ENCODE results near the gene SLC17A5. TPM values are rescaled to one million over a fixed set of nuclear protein-coding genes. Genes with fewer than 3 reads are reported as not detected.
"Not testable (repeated sequence)": the region's sequence is repeated elsewhere in the genome, so short reads cannot be mapped to it uniquely, and the experiment has no call there.

The SLC17A5 gene, protein sequence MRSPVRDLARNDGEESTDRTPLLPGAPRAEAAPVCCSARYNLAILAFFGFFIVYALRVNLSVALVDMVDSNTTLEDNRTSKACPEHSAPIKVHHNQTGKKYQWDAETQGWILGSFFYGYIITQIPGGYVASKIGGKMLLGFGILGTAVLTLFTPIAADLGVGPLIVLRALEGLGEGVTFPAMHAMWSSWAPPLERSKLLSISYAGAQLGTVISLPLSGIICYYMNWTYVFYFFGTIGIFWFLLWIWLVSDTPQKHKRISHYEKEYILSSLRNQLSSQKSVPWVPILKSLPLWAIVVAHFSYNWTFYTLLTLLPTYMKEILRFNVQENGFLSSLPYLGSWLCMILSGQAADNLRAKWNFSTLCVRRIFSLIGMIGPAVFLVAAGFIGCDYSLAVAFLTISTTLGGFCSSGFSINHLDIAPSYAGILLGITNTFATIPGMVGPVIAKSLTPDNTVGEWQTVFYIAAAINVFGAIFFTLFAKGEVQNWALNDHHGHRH
- 9.7 and 10.8 TPM in 2 replicates for total RNA-seq (2014; rRNA removed; shearing (Covaris generic))

DNA sequence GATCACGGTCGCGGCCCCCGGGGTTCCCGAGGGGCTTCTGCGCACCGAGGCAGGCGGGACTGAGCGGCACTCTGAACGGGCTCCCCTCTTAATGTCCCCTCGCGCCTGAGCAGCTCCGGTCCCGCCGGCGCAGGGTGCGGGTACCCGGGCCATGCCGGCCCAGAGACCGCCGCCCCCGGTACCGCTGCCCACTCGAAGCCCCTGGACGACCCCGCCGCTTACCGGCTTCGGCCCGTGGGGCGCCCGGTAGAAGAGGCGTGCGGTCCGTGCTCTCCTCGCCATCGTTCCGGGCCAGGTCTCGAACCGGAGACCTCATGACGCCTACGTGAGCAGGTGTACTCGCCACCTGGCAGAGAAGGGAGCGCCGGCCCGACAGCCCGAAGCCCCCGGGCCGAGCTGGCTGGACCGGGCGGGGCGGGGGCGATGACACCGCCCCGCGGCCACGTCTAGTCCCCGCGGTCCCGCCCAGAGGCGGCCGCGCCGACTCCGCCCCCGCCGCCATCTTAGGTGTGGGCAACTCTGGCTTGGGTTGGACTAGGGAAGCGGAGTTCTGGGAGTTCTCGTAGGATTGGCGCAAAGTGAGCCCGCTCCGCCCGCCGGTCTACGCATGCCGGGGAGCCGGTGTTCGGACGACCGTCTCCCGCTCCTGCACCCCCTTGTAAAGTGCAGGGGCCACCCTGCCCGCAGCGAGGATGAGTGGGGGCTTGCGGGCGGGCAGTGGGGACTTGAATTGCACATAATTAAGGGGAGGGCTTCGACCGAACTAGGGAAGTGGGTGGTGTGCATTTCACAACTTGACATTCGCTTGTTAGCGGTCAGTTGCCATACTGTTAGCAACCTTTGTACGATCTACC lies at the start of gene SLC17A5:
Gene SLC17A5 (minus strand): TSS at position 422 of the 854 bp plus-strand sequence. CDS start 106 bp downstream, at position 316.
- peak; percentile 95 for DNase-seq (ENCODE audit: low spot score)

GRCh38 chr6:73703466-73703865 lies 49.7 kb upstream of the SLC17A5 start:
- no peak for DNase-seq (ENCODE audit: low spot score)

GRCh38 chr6:73702444-73702843 lies 48.7 kb upstream of the SLC17A5 start:
- no peak for DNase-seq (ENCODE audit: low spot score)

- no peak for DNase-seq (ENCODE audit: low spot score)
Observed at GRCh38 chr6:73699676-73700459, 46.1 kb upstream of the SLC17A5 start.

DNA sequence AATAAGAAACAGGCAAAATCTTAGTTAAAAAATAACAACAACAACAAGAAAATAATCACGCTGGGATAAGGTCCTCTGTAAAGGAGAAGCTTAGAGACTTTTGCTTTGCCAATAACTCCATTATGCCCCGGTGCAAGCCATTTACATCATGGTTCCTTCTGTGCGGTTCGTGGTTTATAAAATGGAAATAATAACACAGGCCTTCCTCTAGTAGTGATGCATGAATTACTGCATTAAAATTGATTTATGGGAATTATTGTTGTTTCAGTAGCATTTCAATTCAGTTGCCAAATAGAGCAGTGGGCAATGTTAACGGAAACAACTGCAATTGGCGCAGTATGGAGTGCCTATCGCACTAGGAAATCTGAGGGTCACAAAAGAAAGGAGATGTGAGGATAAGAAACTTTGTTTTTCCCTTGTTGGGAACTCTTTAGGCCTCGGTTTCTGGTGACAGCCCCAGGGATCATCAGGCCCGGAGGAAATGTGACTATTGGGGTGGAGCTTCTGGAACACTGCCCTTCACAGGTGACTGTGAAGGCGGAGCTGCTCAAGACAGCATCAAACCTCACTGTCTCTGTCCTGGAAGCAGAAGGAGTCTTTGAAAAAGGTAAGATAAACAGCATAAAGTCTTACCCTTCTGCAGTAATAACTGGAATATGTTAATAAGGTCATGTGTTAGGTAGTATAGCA lies 43.3 kb upstream of the SLC17A5 start:
- no peak for DNase-seq (ENCODE audit: low spot score)

- DNase-seq (ENCODE audit: low spot score) = no peak
Observed at GRCh38 chr6:73695619-73696421, 42.0 kb upstream of the SLC17A5 start, which contains the start of gene CD109. Gene CD109 (plus strand): TSS chr6:73696203. CDS start chr6:73696216, 13 bp downstream.

DNA sequence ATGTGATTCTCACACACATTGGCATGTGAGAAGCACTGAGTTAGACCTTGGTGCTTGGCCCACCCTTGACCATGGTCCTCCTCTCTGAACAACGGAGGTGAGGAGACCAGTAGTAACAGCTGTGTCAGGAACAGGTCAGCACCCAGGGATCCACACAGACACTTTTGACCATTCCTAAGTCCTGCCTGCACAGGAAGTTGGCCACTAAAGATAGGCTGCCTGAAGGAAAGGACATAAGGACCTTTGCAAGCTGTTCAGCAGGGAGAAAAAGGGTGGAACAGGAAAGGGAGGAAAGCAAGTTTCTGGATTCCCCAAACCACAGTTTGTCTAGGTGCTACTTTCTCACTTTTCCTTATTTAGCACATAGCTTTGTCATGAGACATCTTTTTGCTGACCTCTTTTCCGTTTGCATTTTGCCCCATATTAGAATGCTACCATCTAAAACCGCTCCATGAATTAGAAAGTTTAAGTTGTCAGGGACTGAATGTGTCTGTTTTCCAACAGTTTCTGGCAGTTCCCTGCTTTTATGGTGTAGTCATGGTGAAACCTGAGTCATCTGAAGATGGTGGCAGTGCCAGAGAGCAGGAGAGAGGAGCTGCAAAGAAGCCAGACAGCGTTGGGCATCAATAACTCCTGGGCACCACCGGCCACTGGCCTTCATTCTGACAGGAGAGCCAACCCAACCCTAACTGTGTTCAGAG lies 41.1 kb upstream of the SLC17A5 start:
- DNase-seq (ENCODE audit: low spot score) = no peak

DNA sequence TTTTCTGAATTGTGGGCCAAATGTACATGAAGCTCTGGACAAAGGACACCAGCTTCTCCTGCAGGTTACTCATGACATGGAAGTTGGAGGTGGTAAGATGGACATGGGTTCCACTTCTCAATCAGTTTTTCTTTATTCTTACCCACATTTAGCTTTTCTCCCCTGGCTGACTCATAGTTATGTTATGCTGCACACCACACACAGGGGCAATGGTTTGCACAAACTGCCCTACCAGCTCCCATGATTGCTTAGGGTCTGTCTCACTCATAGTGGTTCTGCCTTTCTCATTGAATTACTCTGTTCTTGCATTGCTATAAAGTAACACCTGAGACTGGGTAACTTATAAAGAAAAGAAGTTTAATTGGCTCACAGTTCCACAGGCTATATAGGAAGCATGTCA lies 37.7 kb upstream of the SLC17A5 start:
- DNase-seq (ENCODE audit: low spot score) = no peak

DNA sequence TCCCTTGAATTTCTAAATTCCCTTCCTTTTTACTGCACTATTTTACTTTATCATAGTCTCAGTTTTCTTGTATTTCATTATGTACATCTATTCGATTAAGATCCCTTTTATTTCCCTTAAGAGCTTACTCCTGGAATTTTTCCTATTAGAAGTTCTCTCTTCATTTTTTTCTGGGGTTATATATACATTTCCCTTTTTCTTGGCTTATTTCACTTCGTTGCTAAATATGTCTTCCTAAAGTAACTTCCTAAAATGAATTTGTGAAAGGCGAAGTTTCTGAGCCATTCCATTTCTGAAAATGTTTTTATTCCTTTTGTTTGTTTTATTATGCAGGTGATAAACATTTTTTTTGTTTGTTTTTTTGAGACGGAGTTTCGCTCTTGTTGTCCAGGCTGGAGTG lies 36.3 kb upstream of the SLC17A5 start:
- DNase-seq (ENCODE audit: low spot score) = no peak

DNA sequence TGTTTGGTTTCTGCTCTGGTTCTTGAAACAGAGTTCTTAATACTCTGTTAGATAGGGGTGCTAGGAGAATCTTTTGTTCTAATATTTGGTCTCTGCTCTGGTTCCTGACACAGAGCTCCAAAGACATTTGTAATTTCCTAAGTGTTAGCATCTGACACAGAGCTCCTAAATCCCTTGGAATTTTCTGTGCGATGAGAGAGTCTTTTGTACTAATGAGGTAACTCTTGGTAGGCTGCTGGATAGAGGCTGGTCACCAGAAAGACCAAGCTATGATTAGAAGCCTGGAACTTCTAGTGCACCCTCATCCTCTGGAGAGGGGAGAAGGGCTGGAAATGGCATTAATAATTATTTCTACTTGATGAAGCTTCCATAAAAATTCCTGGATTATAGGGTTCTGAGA lies 34.6 kb upstream of the SLC17A5 start:
- no peak for DNase-seq (ENCODE audit: low spot score)

DNA sequence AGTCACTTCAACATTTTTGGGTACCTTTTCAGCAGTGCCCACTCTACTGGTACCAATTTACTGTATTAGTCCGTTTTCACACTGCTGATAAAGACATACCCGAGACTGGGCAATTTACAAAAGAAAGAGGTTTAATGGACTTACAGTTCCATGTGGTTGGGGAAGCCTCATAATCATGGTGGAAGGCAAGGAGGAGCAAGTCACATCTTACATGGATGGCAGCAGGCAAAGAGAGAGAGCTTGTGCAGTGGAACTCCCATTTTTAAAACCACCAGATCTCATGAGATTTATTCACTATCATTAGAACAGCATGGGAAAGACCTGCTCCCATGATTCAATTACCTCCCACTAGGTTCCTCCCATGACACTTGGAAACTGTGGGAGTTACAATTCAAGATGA lies 29.8 kb upstream of the SLC17A5 start:
- DNase-seq (ENCODE audit: low spot score) = not testable (repeated sequence)

DNA sequence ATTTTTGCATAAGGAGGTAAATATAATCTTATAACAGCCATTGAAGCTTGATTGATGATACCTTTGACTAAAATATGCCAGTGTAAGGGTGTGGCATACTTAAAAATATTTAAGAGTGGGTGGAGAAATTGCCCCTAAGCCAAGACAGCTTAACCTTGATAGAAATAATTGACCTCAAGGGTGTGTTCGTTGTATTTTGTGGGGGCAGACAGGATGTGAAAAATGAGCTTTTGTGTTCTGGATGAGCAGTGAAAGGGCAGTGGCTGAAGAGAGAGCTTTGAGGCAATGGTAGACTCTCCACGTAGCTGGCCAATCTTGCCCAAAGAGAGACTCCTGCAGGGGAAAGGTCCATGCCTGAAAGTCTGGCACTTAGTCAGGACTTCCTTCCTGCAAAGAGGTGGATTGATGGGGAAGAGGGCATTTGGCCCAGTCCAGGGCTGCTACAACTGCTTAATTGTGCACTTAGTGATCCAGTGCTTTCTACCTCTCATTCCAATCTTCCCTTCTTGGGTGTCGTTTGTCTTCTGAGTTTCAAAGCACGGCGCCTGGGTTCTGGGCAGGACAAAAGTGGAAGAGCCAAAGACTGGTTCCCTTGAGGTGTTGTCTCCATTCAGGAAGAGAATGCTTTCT lies 26.6 kb upstream of the SLC17A5 start:
- DNase-seq (ENCODE audit: low spot score) = no peak

- DNase-seq (ENCODE audit: low spot score) = not testable (repeated sequence)
Observed at GRCh38 chr6:73679846-73680245, 26.1 kb upstream of the SLC17A5 start.

DNA sequence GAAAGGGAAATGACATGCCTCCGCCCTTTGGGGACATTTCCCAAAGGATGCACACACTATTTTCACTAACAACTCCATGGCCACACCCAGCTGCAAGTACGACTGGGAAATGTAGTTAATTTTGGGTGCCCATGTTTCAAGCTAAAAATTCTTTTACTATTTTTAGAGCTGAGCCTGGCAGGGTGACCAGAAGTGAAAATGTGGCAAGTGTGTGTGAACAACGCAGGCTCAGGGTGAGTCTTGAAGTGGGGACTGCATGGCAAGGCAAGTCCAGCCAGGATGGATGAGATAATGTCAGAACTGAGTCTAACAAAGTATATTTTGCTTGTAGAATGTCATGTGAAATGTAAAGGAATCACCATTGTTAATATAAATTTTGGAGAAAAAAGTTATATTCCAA lies 25.2 kb upstream of the SLC17A5 start:
- no peak for DNase-seq (ENCODE audit: low spot score)

DNA sequence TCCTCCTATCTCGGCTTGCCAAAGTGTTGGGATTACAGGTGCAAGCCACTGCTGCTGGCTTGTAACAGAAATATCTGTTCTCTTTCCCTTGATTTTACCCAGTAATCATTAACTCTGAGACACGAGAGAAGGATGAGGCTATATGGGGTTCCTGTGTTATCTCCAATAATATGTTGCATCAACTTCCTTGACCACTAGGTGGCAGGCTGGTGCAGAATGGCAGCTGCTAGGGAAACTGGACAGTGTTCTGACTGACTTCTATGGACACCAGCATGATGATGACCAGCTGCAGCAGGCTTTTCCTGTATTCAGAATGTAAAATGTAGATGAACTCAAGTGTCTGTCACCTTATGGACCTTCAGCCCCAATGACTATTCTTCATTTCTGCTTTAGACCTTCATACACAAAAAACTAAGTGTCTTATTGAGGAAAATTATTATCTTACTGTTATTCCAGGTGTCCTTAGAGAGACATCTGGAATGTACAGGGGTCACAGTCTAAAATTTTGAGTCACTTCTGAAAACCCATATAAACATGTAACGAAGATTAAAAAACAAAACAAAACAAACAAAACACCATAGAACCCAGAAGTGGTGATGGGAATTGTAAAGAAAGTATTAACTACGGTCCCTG lies 21.8 kb upstream of the SLC17A5 start:
- peak; percentile 97 for DNase-seq (ENCODE audit: low spot score)

GRCh38 chr6:73671911-73672685 lies 18.3 kb upstream of the SLC17A5 start:
- no peak for DNase-seq (ENCODE audit: low spot score)

GRCh38 chr6:73669005-73669404 lies 15.2 kb upstream of the SLC17A5 start:
- peak; percentile 21 for DNase-seq (ENCODE audit: low spot score)

DNA sequence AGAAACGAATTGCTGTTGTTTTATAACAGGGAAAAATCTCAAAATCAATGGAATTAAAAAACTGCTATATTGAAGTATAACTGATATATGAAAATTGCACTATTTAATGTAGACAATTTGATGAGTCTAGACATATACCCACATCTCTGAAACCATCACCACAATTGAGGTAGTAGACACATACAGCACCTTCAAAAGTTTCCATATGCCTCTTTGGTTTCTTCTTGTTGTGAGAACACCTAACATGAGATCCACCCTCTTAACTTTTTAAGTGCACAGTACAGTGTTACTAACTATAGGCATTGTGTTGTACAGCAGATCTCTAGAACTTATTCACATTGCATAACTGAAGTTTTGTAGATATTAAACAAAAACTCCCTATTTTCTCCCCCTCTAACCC lies 14.0 kb upstream of the SLC17A5 start:
- DNase-seq (ENCODE audit: low spot score) = no peak
